ENCODE measurements around the gene ADCY9.

ADCY9 gene

GRCh38 chr16:4017807-4018206, 98.4 kb downstream of the ADCY9 start:
- H3K27ac ChIP-seq, result no peak overlapping the region
- H3K4me2 ChIP-seq, result no peak overlapping the region
- no peak overlapping the region for H3K4me3 ChIP-seq (IDR thresholded peaks at IDR 0.05; ENCODE audit: insufficient read depth, low read depth, low read length)
- peaks cover 9% of the 10 kb centered on the region for H3K4me1 ChIP-seq (ENCODE audit: low read depth, poor library complexity, severe bottlenecking)
- no peaks in the 10 kb centered on the region for H4K20me1 ChIP-seq (ENCODE audit: insufficient read depth)
- no peak for TF ChIP-seq CTCF (conservative IDR thresholded peaks at IDR 0.05; ENCODE audit: low read depth, low read length)
- no peak overlapping the region for H3K9ac ChIP-seq
- no peak overlapping the region for H2AFZ ChIP-seq (ENCODE audit: low read depth)
- no peaks in the 10 kb centered on the region for H3K27me3 ChIP-seq (ENCODE audit: insufficient read depth, low read depth)
- H3K36me3 ChIP-seq (ENCODE audit: insufficient read depth), result no peaks in the 10 kb centered on the region
- H3K79me2 ChIP-seq (ENCODE audit: insufficient read depth, low read depth), result no peaks in the 10 kb centered on the region

DNA sequence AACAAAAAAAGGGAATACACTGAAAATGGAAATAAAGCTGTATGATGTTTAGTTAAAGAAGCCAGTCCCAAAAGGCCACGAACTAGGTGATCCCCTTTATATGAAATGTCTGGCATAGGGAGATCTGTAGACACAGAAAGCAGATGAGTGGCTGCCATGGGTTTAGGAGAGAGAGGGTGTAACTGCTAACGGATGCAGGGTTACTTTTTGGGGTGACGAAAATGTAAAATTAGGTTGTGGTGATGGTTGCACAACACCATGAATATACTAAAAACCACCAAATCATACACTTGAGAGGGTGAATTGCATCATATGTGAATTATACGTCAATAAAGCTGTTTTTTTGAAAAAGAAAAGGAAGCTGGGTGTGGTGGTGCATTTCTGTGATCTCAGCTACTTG, 99.6 kb downstream of the ADCY9 start:
- no peak overlapping the region for H3K4me2 ChIP-seq
- no peak overlapping the region for H3K27ac ChIP-seq
- no peaks in the 10 kb centered on the region for H3K36me3 ChIP-seq (ENCODE audit: insufficient read depth)
- H4K20me1 ChIP-seq (ENCODE audit: insufficient read depth), result no peaks in the 10 kb centered on the region
- H2AFZ ChIP-seq (ENCODE audit: low read depth), result no peak overlapping the region
- no peak overlapping the region for H3K9ac ChIP-seq
- no peaks in the 10 kb centered on the region for H3K79me2 ChIP-seq (ENCODE audit: insufficient read depth, low read depth)
- H3K4me1 ChIP-seq (ENCODE audit: low read depth, poor library complexity, severe bottlenecking), result peaks cover 9% of the 10 kb centered on the region
- H3K27me3 ChIP-seq (ENCODE audit: insufficient read depth, low read depth), result no peaks in the 10 kb centered on the region
- TF ChIP-seq CTCF (conservative IDR thresholded peaks at IDR 0.05; ENCODE audit: low read depth, low read length), result no peak
- no peak overlapping the region for H3K4me3 ChIP-seq (IDR thresholded peaks at IDR 0.05; ENCODE audit: insufficient read depth, low read depth, low read length)

DNA sequence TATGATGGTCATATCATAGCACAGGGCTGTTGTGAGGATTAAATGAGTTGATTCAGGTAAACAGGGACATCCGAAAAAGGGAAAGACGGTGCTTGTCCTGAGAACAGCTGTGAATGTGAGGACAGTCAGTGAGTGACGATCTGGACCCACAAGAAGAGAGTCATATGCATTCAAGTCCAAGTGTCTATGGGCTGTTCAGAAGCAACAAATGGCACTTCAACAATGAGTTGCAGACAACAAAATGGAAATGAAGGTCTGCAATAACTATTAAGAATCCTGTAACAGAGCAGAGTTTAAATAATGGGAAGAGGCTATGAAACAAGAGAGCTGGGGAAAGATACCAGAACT, 100.3 kb downstream of the ADCY9 start:
- Histone ChIP-seq H4K20me1 (ENCODE audit: insufficient read depth) (no peaks in the 10 kb centered on the region), H3K4me3 (IDR thresholded peaks at IDR 0.05; ENCODE audit: insufficient read depth, low read depth, low read length) (no peak overlapping the region), H3K27me3 (ENCODE audit: insufficient read depth, low read depth) (no peaks in the 10 kb centered on the region), H3K4me1 (ENCODE audit: low read depth, poor library complexity, severe bottlenecking) (peaks cover 9% of the 10 kb centered on the region), H3K36me3 (ENCODE audit: insufficient read depth) (no peaks in the 10 kb centered on the region), H3K4me2 (no peak overlapping the region), H3K9ac (no peak overlapping the region), H2AFZ (ENCODE audit: low read depth) (no peak overlapping the region), H3K27ac (no peak overlapping the region), H3K79me2 (ENCODE audit: insufficient read depth, low read depth) (no peaks in the 10 kb centered on the region)
- no peak for TF ChIP-seq CTCF (conservative IDR thresholded peaks at IDR 0.05; ENCODE audit: low read depth, low read length)

GRCh38 chr16:4015275-4016004, 100.8 kb downstream of the ADCY9 start:
- no peak overlapping the region for H3K4me2 ChIP-seq
- no peak overlapping the region for H2AFZ ChIP-seq (ENCODE audit: low read depth)
- no peaks in the 10 kb centered on the region for H3K36me3 ChIP-seq (ENCODE audit: insufficient read depth)
- no peak overlapping the region for H3K27ac ChIP-seq
- no peaks in the 10 kb centered on the region for H4K20me1 ChIP-seq (ENCODE audit: insufficient read depth)
- H3K4me1 ChIP-seq (ENCODE audit: low read depth, poor library complexity, severe bottlenecking), result peaks cover 9% of the 10 kb centered on the region
- H3K4me3 ChIP-seq (IDR thresholded peaks at IDR 0.05; ENCODE audit: insufficient read depth, low read depth, low read length), result no peak overlapping the region
- H3K27me3 ChIP-seq (ENCODE audit: insufficient read depth, low read depth), result no peaks in the 10 kb centered on the region
- no peak for TF ChIP-seq CTCF (conservative IDR thresholded peaks at IDR 0.05; ENCODE audit: low read depth, low read length)
- no peak overlapping the region for H3K9ac ChIP-seq
- H3K79me2 ChIP-seq (ENCODE audit: insufficient read depth, low read depth), result no peaks in the 10 kb centered on the region
